HuH-7.5 (cell line): ENCODE results near the gene OCIAD2.
"Not testable (repeated sequence)": the region's sequence is repeated elsewhere in the genome, so short reads cannot be mapped to it uniquely, and the experiment has no call there.

Source experiments
- DNase-seq: peaks from one replicate; pipeline ENCODE4 v3.0.0; 2011; ENCODE audit warnings: low spot score

Gene OCIAD2

GRCh38 chr4:48854395-48854683 lies 52.2 kb downstream of the OCIAD2 start:
- DNase-seq = no peak

- DNase-seq = no peak
These were observed 52.8 kb downstream of the OCIAD2 start for GRCh38 chr4:48853604-48854394.

DNA sequence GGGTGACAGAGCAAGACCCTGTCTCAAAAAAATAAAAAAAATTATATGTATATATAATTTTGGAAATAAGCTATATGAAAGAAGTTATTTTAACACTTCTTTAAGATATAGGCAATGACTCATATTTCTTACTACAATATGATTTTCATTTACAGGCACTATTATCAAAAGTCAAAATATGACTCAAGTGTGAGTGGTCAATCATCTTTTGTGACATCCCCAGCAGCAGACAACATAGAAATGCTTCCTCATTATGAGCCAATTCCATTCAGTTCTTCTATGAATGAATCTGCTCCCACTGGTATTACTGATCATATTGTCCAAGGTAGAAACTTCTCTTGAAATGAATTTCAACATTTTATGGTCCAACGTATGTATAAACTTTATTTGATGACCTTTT lies 54.9 kb downstream of the OCIAD2 start:
- DNase-seq = no peak

GRCh38 chr4:48848799-48849198 lies 57.8 kb downstream of the OCIAD2 start:
- DNase-seq = not testable (repeated sequence)

DNA sequence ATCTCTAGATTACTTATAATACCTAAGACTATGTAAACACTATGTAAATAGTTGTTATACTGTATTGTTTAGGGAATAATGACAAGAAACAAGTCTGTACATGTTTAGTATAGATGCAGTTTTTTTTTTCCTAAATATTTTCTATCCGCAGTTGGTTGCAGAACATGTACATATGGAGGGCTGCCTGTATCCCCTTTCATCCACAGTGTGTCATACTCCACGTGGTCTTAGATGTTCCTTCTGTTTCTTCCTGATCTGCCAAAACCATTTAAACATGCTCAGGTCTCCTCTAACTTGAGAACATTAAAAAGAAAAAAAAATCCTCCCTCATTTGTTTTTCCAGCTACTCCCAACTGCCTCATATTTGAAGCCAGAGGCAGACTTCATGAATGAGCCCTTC lies 61.7 kb downstream of the OCIAD2 start:
- no peak for DNase-seq

DNA sequence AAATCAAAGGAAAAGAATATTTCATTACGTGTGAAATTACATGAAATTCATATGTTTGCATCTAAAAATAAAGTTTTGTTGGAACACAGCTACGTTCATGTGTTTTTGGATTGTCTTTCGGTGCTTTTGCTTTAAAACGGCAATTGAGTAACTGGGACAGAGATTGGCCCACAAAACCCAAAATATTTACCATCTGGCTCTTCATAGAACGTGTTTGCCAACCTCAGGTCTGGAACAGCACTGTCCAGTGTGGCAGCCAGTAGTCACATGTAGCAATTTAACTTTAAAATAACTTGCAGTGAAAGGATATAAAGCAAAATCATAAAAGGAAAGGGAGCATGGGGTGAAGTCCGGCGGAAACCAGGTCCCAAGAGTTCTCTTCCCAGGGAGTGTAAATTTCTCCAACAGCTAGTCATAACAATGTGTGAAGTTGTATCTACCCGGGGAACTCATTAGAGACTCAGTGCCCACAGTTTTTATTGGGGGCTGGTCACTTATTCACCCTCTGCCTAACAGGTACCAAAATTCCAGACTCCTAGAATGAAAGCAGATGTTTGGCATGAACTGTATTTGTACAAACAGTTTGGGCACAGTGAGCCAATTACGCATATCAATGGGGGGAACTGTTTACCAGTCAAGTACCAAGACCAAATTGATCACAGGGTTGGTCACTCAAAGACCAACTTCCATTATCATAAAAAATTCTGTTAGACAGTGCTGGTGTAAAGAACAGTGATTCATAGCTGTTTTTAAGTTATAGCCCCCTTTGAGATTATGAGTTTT lies 65.3 kb downstream of the OCIAD2 start:
- DNase-seq = no peak

DNA sequence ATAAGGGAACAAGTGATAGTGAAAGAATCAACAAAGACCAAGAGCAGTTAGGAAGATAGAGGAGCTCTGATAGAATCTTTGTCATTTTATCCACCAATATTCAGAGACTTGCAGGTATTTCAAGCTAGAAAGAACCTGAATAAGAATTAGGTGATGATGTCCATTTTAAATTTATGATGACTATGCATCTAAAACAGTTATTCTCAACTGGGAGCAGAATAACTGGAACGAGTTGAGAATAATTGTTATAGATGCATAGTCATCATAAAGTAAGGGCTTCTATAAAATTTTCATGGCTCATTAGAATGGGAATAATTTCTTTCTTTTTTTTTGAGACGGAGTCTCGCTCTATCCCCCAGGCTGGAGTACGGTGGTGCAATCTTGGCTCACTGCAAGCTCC lies 69.9 kb downstream of the OCIAD2 start:
- DNase-seq = no peak
